OCI-LY1 (cell line): ENCODE data around the gene CAPN2.

ENCODE experiments used
- H2AFZ ChIP-seq: fragments of 200-600 bp; sonication (generic), shearing (Covaris generic); 2 replicates; pipeline ENCODE4 v1.6.0; 2014; ENCODE audit warnings: antibody characterized with exemption, mild to moderate bottlenecking, low read length
- H3F3A ChIP-seq: fragments of 200-600 bp; sonication (generic), shearing (Covaris generic); 2 replicates; pipeline ENCODE4 v1.6.0; 2014; ENCODE audit warnings: mild to moderate bottlenecking, antibody characterized with exemption, low read length, moderate library complexity; ENCODE audit not compliant: insufficient read depth
- H3K27ac ChIP-seq: fragments of 200-600 bp; sonication (generic); 2 replicates; pipeline ENCODE4 v1.5.1; 2014; ENCODE audit warnings: low read length, mixed run types, mild to moderate bottlenecking, low read depth; ENCODE audit not compliant: poor library complexity, severe bottlenecking
- H3K27me3 ChIP-seq: fragments of 200-600 bp; sonication (generic); 2 replicates; pipeline ENCODE4 v1.6.0; 2014; ENCODE audit warnings: antibody characterized with exemption, mild to moderate bottlenecking, low read length, moderate library complexity; ENCODE audit not compliant: insufficient read depth
- H3K36me3 ChIP-seq: fragments of 200-600 bp; sonication (generic); 2 replicates; pipeline ENCODE4 v1.6.1; 2014; ENCODE audit warnings: mild to moderate bottlenecking, antibody characterized with exemption, low read length, moderate library complexity, mixed read lengths; ENCODE audit not compliant: insufficient read depth
- H3K4me1 ChIP-seq: fragments of 200-600 bp; sonication (generic); 2 replicates; pipeline ENCODE4 v1.5.1; 2014; ENCODE audit warnings: mild to moderate bottlenecking, low read length, moderate library complexity; ENCODE audit not compliant: insufficient read depth, severe bottlenecking
- H3K4me2 ChIP-seq: fragments of 200-600 bp; sonication (generic), shearing (Covaris generic); 2 replicates; pipeline ENCODE4 v1.6.1; 2014; ENCODE audit warnings: low read length
- H3K4me3 ChIP-seq: fragments of 200-600 bp; sonication (generic); 2 replicates; pipeline ENCODE4 v1.5.1; 2014; ENCODE audit warnings: low read length, low read depth, mild to moderate bottlenecking, mixed read lengths; ENCODE audit not compliant: poor library complexity, severe bottlenecking
- H3K79me2 ChIP-seq: fragments of 200-600 bp; shearing (Covaris generic); 2 replicates; pipeline ENCODE4 v1.6.1; 2016; ENCODE audit warnings: mixed run types, low read length, mixed read lengths; ENCODE audit not compliant: insufficient read depth
- H3K9ac ChIP-seq: fragments of 200-600 bp; sonication (generic), shearing (Covaris generic); 2 replicates; pipeline ENCODE4 v1.6.1; 2014; ENCODE audit warnings: mild to moderate bottlenecking, low read length, mixed read lengths
- H3K9me2 ChIP-seq: fragments of 200-600 bp; sonication (generic), shearing (Covaris generic); 2 replicates; pipeline ENCODE4 v1.6.1; 2014; ENCODE audit warnings: low read depth, mild to moderate bottlenecking, low read length, mixed read lengths
- H3K9me3 ChIP-seq: fragments of 200-600 bp; shearing (Covaris generic); 2 replicates; pipeline ENCODE4 v1.6.1; 2014; ENCODE audit warnings: low read length, mixed read lengths
- H4K20me1 ChIP-seq: fragments of 200-600 bp; sonication (generic), shearing (Covaris generic); 2 replicates; pipeline ENCODE4 v1.6.0; 2016; ENCODE audit warnings: mild to moderate bottlenecking, low read length; ENCODE audit not compliant: insufficient read depth
- CTCF ChIP-seq: fragments of 200-600 bp; sonication (generic), shearing (Covaris generic); IDR thresholded peaks from 2 replicates; pipeline ENCODE4 v1.5.1; 2017; ENCODE audit warnings: mild to moderate bottlenecking, antibody characterized with exemption, low read length, moderate library complexity, mixed read lengths
- EZH2 ChIP-seq: fragments of 200-600 bp; sonication (generic), shearing (Covaris generic); IDR thresholded peaks from 2 replicates; pipeline ENCODE4 v1.8.0; 2017; ENCODE audit warnings: borderline replicate concordance, mixed run types, mild to moderate bottlenecking, antibody characterized with exemption, low read length, moderate library complexity, mixed read lengths

The CAPN2 gene

GRCh38 chr1:223741861-223742260 lies 29.5 kb downstream of the CAPN2 start:
- Histone ChIP-seq H3K4me3 (no peak overlapping the region), H3K27ac (no peak overlapping the region), H3K9ac (no peak overlapping the region), H3K4me2 (no peak overlapping the region), H3K79me2 (no peaks in the 10 kb centered on the region), H3K27me3 (no peaks in the 10 kb centered on the region), H3F3A (no peaks in the 10 kb centered on the region), H4K20me1 (no peaks in the 10 kb centered on the region), H3K9me2 (no peaks in the 10 kb centered on the region), H3K36me3 (no peaks in the 10 kb centered on the region), H2AFZ (no peak overlapping the region), H3K9me3 (no peaks in the 10 kb centered on the region), H3K4me1 (no peaks in the 10 kb centered on the region)
- TF ChIP-seq CTCF, result no peak
- TF ChIP-seq EZH2, result no peak

- H3F3A ChIP-seq, result no peaks in the 10 kb centered on the region
- H3K79me2 ChIP-seq, result no peaks in the 10 kb centered on the region
- TF ChIP-seq CTCF (no peak), EZH2 (no peak)
Observed at GRCh38 chr1:223742856-223743517, 30.6 kb downstream of the CAPN2 start.

GRCh38 chr1:223745731-223746130 lies 33.4 kb downstream of the CAPN2 start:
- H3K9me3 ChIP-seq, result no peaks in the 10 kb centered on the region
- H3K27me3 ChIP-seq, result no peaks in the 10 kb centered on the region
- no peaks in the 10 kb centered on the region for H3K79me2 ChIP-seq
- H3K27ac ChIP-seq, result no peak overlapping the region
- no peak overlapping the region for H2AFZ ChIP-seq
- no peak for TF ChIP-seq CTCF
- TF ChIP-seq EZH2, result no peak
- no peaks in the 10 kb centered on the region for H3K36me3 ChIP-seq
- no peaks in the 10 kb centered on the region for H3K9me2 ChIP-seq
- H4K20me1 ChIP-seq, result no peaks in the 10 kb centered on the region
- no peak overlapping the region for H3K4me2 ChIP-seq
- H3F3A ChIP-seq, result no peaks in the 10 kb centered on the region
- no peak overlapping the region for H3K4me3 ChIP-seq
- H3K9ac ChIP-seq, result no peak overlapping the region
- H3K4me1 ChIP-seq, result peaks cover 3% of the 10 kb centered on the region

More at GRCh38 chr1:223742856-223743517, 30.6 kb downstream of the CAPN2 start:
- Histone ChIP-seq H3K4me1 (no peaks in the 10 kb centered on the region), H3K4me3 (no peak overlapping the region), H3K9me2 (no peaks in the 10 kb centered on the region), H3K27ac (no peak overlapping the region), H2AFZ (no peak overlapping the region), H3K27me3 (no peaks in the 10 kb centered on the region), H3K9ac (no peak overlapping the region), H3K36me3 (no peaks in the 10 kb centered on the region), H3K4me2 (no peak overlapping the region), H4K20me1 (no peaks in the 10 kb centered on the region), H3K9me3 (no peaks in the 10 kb centered on the region)
